GM10248 (cell line): Measurements from ENCODE around the gene RALGAPA2.

Experiments
- CTCF ChIA-PET: fragments of 300-600 bp; sonication (Branson Sonifier 250); formaldehyde crosslinking; extraction: SDS; loops from one replicate; lab custom pipeline; 2021; ENCODE audit warnings: antibody characterized with exemption; lab: Yijun Ruan, JAX
- POLR2A ChIA-PET: fragments of 350-650 bp; sonication (Branson Sonifier 250); formaldehyde crosslinking; extraction: SDS; loops from one replicate; lab custom pipeline; 2020; ENCODE audit warnings: antibody characterized with exemption; lab: Yijun Ruan, JAX
- DNase-seq: peaks from one replicate; pipeline ENCODE4 v3.0.0; 2012; ENCODE audit errors: extremely low spot score
- CTCF ChIP-seq: IDR thresholded peaks from 2 replicates; pipeline ENCODE4 v1.5.1; 2012; ENCODE audit warnings: mild to moderate bottlenecking, low read depth; ENCODE audit errors: extremely low read depth, missing control alignments, control extremely low read depth

RALGAPA2 gene

GRCh38 chr20:20518263-20518662 is 194.2 kb downstream of the RALGAPA2 start:
- CTCF ChIA-PET: interaction anchor here (1.0 to 1.4 kb wide), 4 partner anchors 8 to 108 kb away, joined by 3 to 5 read pairs (median 4); no protein-coding TSS in a partner anchor
- DNase-seq: no peak
- TF ChIP-seq CTCF: no peak
- POLR2A ChIA-PET: interaction anchor here (0.6 kb wide), 1 partner anchor 26 kb away, joined by 3 read pairs; no protein-coding TSS in a partner anchor

GRCh38 chr20:20517296-20517695 is 195.1 kb downstream of the RALGAPA2 start:
- no peak for TF ChIP-seq CTCF
- CTCF ChIA-PET: no interaction called here
- POLR2A ChIA-PET: no interaction called here
- no peak for DNase-seq

GRCh38 chr20:20513720-20514119 is 198.7 kb downstream of the RALGAPA2 start:
- ChIA-PET POLR2A (interaction anchor here (0.8 kb wide), 1 partner anchor 24 kb away, joined by 3 read pairs; no protein-coding TSS in a partner anchor), CTCF (no interaction called here)
- TF ChIP-seq CTCF: no peak
- DNase-seq: no peak

GRCh38 chr20:20505554-20505953 is 206.9 kb downstream of the RALGAPA2 start:
- no peak for TF ChIP-seq CTCF
- DNase-seq: peak; percentile 42
- POLR2A ChIA-PET: no interaction called here
- CTCF ChIA-PET: interaction anchor here (2.2 kb wide), 1 partner anchor 12 kb away, joined by 5 read pairs; no protein-coding TSS in a partner anchor

- ChIA-PET CTCF (interaction anchor here (2.2 kb wide), 1 partner anchor 10 kb away, joined by 5 read pairs; no protein-coding TSS in a partner anchor), POLR2A (no interaction called here)
- TF ChIP-seq CTCF: no peak
- DNase-seq: no peak
These were observed 208.5 kb downstream of the RALGAPA2 start for GRCh38 chr20:20503777-20504530.

- POLR2A ChIA-PET: no interaction called here
- CTCF ChIA-PET: interaction anchor here (0.9 to 1.3 kb wide), 4 partner anchors 9 to 40 kb away, joined by 3 to 6 read pairs (median 4); no protein-coding TSS in a partner anchor
These were observed 211.3 kb downstream of the RALGAPA2 start for GRCh38 chr20:20501128-20501527.

More at GRCh38 chr20:20501128-20501527, 211.3 kb downstream of the RALGAPA2 start:
- TF ChIP-seq CTCF: no peak
- DNase-seq: no peak
